Activated effector memory CD4-positive, alpha-beta T cell treated with Interleukin-2 at 50 U/mL for 16 hours (primary cell): ENCODE results near the gene CUZD1.

Experiments used
- DNase-seq: peaks from one replicate; pipeline ENCODE4 v3.0.0-alpha.2; 2020

CUZD1 gene

GRCh38 chr10:122853665-122854313, 8.1 kb upstream of the CUZD1 start:
- DNase-seq, result no peak

GRCh38 chr10:122852261-122852660, 6.6 kb upstream of the CUZD1 start:
- no peak for DNase-seq

DNA sequence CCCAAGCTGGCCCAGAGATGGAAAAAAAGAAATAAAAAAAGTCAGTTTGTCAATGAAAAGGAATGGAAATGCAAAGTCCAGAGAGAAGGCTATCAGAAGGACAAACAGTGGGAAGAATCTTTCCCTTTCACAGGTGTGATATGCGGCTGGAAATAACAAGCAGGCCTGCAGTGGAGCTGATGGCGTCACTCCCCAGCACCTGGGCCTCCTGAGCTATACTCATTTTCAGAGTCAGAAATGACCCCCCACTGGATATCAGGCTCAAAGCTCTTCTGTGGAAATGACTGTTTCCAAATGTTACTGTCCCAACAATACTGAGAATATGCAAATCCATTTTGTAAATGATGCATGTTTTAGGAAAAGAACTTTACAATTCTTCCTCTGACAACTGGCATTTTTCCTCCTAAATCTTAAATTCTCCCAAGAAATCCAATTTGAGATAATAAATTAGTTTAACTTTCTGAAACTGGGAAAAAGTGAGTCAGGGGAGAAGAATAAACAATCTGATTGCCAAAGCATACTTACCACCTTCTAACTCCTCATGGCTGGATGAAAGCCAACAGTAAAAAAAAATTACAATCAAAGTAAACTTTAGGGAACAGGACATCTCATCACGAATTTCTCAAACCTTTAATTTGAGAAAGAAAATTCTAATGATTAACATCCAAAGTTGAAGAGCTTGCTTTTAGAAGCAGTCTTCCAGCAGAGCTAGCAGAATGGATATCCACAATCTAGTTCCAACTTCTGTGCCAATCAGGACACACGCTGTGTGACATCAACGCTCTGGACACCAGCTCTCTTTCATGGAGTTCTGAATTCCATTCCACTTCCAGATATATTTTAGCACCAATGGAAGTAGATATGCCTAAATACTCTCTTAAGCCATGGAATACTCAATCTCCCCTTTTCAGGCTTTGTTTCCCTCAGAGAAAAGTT, 5.3 kb upstream of the CUZD1 start:
- DNase-seq, result no peak

DNA sequence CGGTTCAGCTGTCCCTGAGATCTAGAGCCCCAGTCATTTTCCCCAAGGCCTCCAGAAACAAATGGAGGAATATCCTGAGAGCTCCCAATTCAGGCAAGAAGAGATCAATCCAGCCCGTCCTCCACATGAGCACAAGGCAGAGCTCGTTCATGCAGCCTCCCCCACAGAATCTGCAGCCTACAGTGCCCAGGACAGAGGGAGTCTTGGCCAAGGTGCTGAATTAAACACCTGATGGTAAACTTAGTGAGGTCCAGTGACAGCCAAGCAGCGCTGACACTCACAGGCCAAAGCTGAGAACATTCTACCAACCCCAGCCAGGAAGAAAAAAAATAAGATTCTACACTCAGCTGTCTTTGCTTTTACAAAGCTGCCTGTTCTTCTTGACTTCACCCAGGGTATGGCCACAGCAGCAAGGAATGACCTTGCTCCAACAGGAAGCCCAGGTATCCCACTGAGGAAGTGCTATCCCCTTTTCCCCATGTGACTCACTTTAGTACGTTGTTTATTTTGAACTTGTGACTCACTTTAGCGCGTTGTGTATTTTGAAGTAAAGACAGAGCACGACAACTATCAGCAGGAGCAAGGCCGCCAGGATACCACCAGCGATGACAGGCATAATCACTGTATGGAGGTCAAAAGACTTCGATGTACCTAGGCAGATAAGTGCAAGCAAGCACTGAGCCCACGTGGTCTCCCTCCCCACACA, 4.4 kb upstream of the CUZD1 start:
- DNase-seq, result no peak

DNA sequence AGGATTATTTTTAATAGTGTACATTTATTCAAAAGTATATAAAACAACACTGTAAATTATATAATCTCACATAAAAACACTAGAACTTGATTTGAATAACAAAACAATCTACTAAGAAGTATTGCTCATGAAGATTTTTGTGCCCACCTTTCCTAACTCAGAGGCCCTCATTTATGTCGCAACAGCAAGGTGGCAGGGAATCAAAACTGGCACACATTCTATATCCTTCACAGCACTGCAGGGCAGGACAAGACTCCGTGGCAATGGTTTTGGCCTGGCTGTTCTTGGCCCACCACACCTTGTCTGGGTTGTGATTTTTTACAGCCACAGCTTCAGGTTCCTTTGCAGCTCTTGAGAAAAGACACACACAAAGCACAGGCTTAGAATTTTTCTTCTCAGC, 3.4 kb upstream of the CUZD1 start:
- no peak for DNase-seq

DNA sequence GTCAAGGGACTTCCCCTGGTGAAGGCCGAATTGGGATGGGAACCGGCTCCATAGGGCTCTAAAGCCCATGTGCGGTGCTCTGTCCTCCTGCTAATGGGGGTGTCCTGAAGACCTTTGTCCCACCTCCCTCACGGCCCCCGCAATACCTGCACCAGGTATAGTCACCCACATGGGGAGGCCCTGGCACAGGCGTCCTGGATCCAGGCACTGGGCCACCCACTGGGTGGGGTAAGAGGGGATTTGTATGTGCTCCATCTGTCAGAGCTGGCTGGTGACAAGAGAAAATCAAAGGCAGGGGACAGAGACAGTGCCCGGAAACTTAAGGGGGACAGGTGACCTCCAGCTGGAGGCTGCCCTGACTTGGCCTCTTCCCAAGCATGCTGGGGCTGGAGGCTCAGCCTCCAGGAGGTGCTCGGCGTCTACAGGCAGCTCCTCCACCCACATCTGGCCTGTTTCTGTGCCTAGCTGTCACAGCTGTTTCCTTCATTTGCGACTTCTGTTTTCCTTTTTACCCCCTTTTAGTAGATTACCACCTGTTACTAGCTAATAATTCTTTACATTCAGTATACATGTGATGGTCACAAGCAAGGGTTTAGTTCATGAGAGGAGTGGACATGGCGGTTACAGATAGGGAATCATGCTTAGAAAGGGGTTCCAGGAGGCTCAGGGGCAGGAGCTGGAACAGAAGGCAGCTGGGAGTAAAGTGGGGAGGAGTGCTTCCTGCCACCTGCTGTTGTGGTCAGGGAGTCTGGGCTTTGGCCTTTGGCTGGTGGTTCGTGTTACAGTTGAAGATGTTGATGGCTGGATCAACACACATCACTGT, 2.3 kb upstream of the CUZD1 start:
- DNase-seq, result no peak

GRCh38 chr10:122844146-122844545, 1.5 kb downstream of the CUZD1 start:
- no peak for DNase-seq

- DNase-seq, result no peak
Measured at GRCh38 chr10:122841569-122841968, 4.1 kb downstream of the CUZD1 start.

DNA sequence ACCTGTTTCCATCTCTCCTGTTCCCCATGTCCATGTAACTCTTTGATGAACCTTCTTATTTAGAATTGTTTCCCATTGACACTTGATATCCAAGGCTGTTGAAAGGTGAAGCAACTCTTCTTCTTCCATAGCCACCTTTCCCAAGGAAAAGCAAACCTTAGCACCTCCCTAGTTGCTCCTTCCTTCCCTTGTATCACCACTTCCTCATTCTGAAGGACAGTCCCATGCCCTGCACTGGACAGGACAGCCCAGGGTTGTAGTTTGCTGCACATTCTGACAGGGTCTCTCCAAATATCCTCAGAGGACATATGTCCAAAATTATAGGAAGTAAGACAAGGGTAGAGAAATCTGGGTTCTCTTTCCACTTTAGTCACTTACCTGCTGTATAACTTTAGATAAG, 6.2 kb downstream of the CUZD1 start:
- DNase-seq, result no peak

DNA sequence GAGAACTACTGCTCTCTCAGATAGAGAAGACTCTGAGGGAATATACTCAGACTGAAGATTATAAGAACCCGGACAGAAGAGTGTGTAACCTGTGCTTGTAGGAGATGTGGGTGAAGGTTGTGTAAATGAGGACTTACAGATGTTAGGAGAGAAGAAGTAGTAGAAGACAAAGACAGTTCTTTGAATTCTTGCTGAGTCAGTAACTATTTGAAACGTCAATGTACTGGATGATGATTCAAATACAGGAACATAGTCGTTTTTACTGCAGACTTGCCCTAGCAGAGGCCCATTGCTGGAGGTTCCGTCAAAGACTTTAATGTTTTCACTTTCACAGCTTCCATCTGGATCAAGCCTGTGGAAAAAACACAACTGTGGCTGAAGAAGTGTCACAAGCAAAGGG, 6.8 kb downstream of the CUZD1 start:
- no peak for DNase-seq

GRCh38 chr10:122835908-122836307, 9.7 kb downstream of the CUZD1 start:
- no peak for DNase-seq

GRCh38 chr10:122830965-122831353, 14.7 kb downstream of the CUZD1 start:
- DNase-seq, result no peak

GRCh38 chr10:122830273-122830964, 15.2 kb downstream of the CUZD1 start:
- DNase-seq, result no peak

GRCh38 chr10:122829454-122829853, 16.2 kb downstream of the CUZD1 start:
- no peak for DNase-seq

DNA sequence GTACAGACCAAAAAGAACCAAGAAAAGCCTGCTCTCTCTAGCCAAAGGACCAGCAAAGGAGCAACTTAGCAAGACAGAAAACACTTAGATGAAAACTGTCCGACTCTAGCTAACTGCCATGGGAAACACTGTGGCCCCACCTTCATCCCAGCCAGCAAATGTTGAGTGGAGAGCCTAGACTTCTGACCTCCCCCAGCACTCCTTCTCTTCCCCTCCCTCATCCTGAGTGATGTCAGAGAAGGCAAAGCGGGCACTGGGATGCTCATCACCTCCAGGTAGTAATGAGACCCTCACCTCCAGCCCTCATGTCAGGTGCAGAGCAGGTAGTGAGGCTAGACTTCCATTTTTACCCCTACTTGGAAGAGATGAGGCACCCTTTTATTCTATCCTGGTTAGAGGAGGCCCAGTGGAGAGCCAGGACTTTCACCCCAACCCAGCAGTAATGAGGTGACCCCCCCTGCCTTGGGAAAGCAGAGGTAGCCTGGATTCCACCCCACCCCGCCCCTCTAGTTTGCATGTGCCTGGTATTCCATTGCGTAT, 16.9 kb downstream of the CUZD1 start:
- DNase-seq, result no peak

DNA sequence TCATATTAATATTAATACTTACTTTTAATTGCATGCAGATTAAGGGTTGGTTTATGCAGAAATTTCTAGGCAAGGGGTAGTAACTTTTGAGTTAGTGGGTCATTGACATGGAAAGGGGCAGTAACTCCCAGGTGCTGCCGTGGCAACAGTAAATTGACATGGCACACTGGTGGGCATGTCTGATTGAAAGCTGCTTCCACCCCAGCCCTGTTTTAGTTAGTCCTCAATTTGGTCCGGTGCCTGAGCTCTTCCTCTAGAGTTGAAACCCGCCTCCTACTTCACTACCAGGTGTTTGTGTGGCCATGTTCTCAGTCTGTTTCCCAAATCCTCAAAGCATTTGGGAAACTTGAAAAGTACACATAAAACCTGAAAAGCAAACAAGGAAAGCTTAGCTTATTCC, 18.4 kb downstream of the CUZD1 start:
- DNase-seq, result no peak

- DNase-seq, result no peak
Measured at GRCh38 chr10:122822973-122823690, 22.5 kb downstream of the CUZD1 start.

GRCh38 chr10:122821808-122822207, 23.8 kb downstream of the CUZD1 start:
- no peak for DNase-seq

GRCh38 chr10:122815458-122815857, 30.2 kb downstream of the CUZD1 start:
- no peak for DNase-seq

GRCh38 chr10:122814493-122814892, 31.2 kb downstream of the CUZD1 start:
- DNase-seq, result no peak

DNA sequence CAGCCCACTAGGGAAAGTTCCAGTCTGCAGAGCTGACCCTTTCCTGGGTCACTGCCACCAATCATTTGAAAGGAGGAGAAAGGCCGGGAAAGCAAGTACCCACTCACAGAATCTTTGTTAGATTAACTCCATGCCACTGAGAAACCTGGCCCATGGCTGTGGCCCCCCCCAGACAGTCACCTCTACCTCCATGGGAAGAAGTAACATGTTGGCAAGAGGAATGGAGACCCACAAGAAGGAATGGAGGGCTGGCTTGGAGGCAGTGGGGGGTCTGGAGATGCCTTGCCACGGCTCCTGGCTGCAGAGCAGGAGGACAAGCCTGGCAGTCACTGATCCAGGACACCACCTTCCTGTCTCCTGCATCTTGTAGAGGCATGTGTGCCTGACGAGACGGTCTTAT, 32.9 kb downstream of the CUZD1 start:
- DNase-seq, result no peak
